GM23248 (cell line): ENCODE data around the gene TELO2. TPM values are rescaled to one million over a fixed set of nuclear protein-coding genes. Genes with fewer than 3 reads are reported as not detected.

ENCODE experiments used
- DNase-seq: peaks from one replicate; pipeline ENCODE4 v3.0.0-alpha.2; 2015
- H2AFZ ChIP-seq: fragments of 200-600 bp; sonication (generic); 2 replicates; pipeline ENCODE4 v1.6.1; 2016; ENCODE audit warnings: antibody characterized with exemption
- H3F3A ChIP-seq: fragments of 200-600 bp; sonication (generic); 2 replicates; pipeline ENCODE4 v1.6.1; 2016; ENCODE audit warnings: mild to moderate bottlenecking, antibody characterized with exemption, mixed run types; ENCODE audit not compliant: insufficient read depth
- H3K27ac ChIP-seq: fragments of 200-600 bp; sonication (generic); 2 replicates; pipeline ENCODE4 v1.5.1; 2016; ENCODE audit warnings: mild to moderate bottlenecking
- H3K27me3 ChIP-seq: fragments of 200-600 bp; sonication (generic); replicated peaks from 2 replicates; pipeline ENCODE4 v1.6.1; 2016; ENCODE audit warnings: mild to moderate bottlenecking; ENCODE audit not compliant: insufficient read depth
- H3K36me3 ChIP-seq: fragments of 200-600 bp; sonication (generic); 2 replicates; pipeline ENCODE4 v1.6.1; 2016; ENCODE audit warnings: low read depth, mild to moderate bottlenecking
- H3K4me1 ChIP-seq: fragments of 200-600 bp; sonication (generic); 2 replicates; pipeline ENCODE4 v1.6.1; 2016; ENCODE audit warnings: mild to moderate bottlenecking; ENCODE audit not compliant: insufficient read depth
- H3K4me2 ChIP-seq: fragments of 200-600 bp; sonication (generic); one replicate; pipeline ENCODE4 v1.6.1; 2016; ENCODE audit warnings: mild to moderate bottlenecking; ENCODE audit not compliant: unreplicated experiment
- H3K4me3 ChIP-seq: fragments of 200-600 bp; sonication (generic); 2 replicates; pipeline ENCODE4 v1.5.1; 2016; ENCODE audit warnings: mild to moderate bottlenecking
- H3K79me2 ChIP-seq: fragments of 200-600 bp; sonication (generic); 2 replicates; pipeline ENCODE4 v1.6.1; 2016; ENCODE audit warnings: mild to moderate bottlenecking; ENCODE audit not compliant: insufficient read depth
- H3K9ac ChIP-seq: fragments of 200-600 bp; sonication (generic); 2 replicates; pipeline ENCODE4 v1.6.1; 2016; ENCODE audit warnings: mild to moderate bottlenecking
- H3K9me2 ChIP-seq: fragments of 200-600 bp; sonication (generic); 2 replicates; pipeline ENCODE4 v1.6.1; 2016; ENCODE audit warnings: mixed run types, mild to moderate bottlenecking, moderate library complexity; ENCODE audit not compliant: insufficient read depth
- H3K9me3 ChIP-seq: fragments of 200-600 bp; sonication (generic); one replicate; pipeline ENCODE4 v1.6.1; 2017; ENCODE audit warnings: low read depth
- H4K20me1 ChIP-seq: fragments of 200-600 bp; sonication (generic); 2 replicates; pipeline ENCODE4 v1.6.0; 2016; ENCODE audit not compliant: insufficient read depth
- EZH2 ChIP-seq: fragments of 200-600 bp; sonication (generic); IDR thresholded peaks from 2 replicates; pipeline ENCODE4 v1.6.1; 2018; ENCODE audit warnings: antibody characterized with exemption, mild to moderate bottlenecking; ENCODE audit not compliant: insufficient read depth, poor library complexity, severe bottlenecking
- EZH2phosphoT487 ChIP-seq: fragments of 200-600 bp; sonication (generic); IDR thresholded peaks from 2 replicates; pipeline ENCODE4 v1.6.1; 2018; ENCODE audit warnings: antibody characterized with exemption, moderate library complexity, mild to moderate bottlenecking, low read depth; ENCODE audit not compliant: insufficient read depth
- WGBS, 2 experiments: methylation state at CpG; one replicate each; pipeline ENCODE4 v1.1.6; 2015 to 2017; ENCODE audit warnings: low lambda C conversion rate in 2 of 2, low coverage in 1 of 2; ENCODE audit errors: missing lambda C conversion rate in 2 of 2; 5-methylcytosine and 5-hydroxymethylcytosine counted together
- in situ Hi-C: fragments of 300-500 bp; cut with MboI; formaldehyde crosslinking; loops from 2 replicates; pipeline ENCODE4 v1.15.0; 2020
- polyA plus RNA-seq: library from polyadenylated mRNA; unstranded; fragments of >200 nt; fragmentation: Nextera tagmentation; extraction: Ambion mirVana; gene quantifications from 2 replicates; pipeline ENCODE4 v1.2.1, GENCODE V29; 2016
- total RNA-seq: library from RNA; depleted of rRNA; stranded (reverse); fragments of >200 nt; shearing (Covaris generic); gene quantifications from 2 replicates; pipeline ENCODE4 v1.2.3, GENCODE V29; 2014

The TELO2 gene
- total and polyA plus RNA-seq, 2 experiments from 2014 or later, result 29.3 to 30.5 TPM

- H3K9me3 ChIP-seq, result no peaks in the 10 kb centered on the region
- DNase-seq, result no peak
- WGBS, 2 experiments, result 79 to 84% methylated on average over 25 to 48 of the region's 48 CpGs
- no peak overlapping the region for H3K27ac ChIP-seq
- H4K20me1 ChIP-seq, result no peaks in the 10 kb centered on the region
- H3K4me1 ChIP-seq, result no peaks in the 10 kb centered on the region
- H3F3A ChIP-seq, result no peaks in the 10 kb centered on the region
- no peak overlapping the region for H3K9ac ChIP-seq
- no peaks in the 10 kb centered on the region for H3K27me3 ChIP-seq
- TF ChIP-seq EZH2 (no peak), EZH2phosphoT487 (no peak)
- no peaks in the 10 kb centered on the region for H3K36me3 ChIP-seq
- in situ Hi-C loops, result no loop called here
- no peaks in the 10 kb centered on the region for H3K9me2 ChIP-seq
- H2AFZ ChIP-seq, result no peak overlapping the region
- H3K4me2 ChIP-seq, result no peak overlapping the region
- H3K4me3 ChIP-seq, result no peak overlapping the region
- H3K79me2 ChIP-seq, result no peaks in the 10 kb centered on the region
Observed at GRCh38 chr16:1444730-1445517, 48.2 kb upstream of the TELO2 start.

GRCh38 chr16:1445518-1446203 is 47.5 kb upstream of the TELO2 start:
- Histone ChIP-seq H3F3A (no peaks in the 10 kb centered on the region), H3K27me3 (no peaks in the 10 kb centered on the region), H3K36me3 (no peaks in the 10 kb centered on the region), H3K9me3 (no peaks in the 10 kb centered on the region), H3K9ac (no peak overlapping the region), H3K79me2 (no peaks in the 10 kb centered on the region), H3K27ac (no peak overlapping the region), H3K4me1 (no peaks in the 10 kb centered on the region), H3K9me2 (no peaks in the 10 kb centered on the region), H4K20me1 (no peaks in the 10 kb centered on the region), H3K4me2 (no peak overlapping the region), H2AFZ (no peak overlapping the region), H3K4me3 (no peak overlapping the region)
- in situ Hi-C loops, result no loop called here
- DNase-seq, result no peak
- WGBS, 2 experiments, result 83 to 87% methylated on average over 22 to 24 of the region's 25 CpGs
- no peak for TF ChIP-seq EZH2phosphoT487
- no peak for TF ChIP-seq EZH2

- DNase-seq, result no peak
- no peaks in the 10 kb centered on the region for H3K79me2 ChIP-seq
- no peak overlapping the region for H3K27ac ChIP-seq
- H3K36me3 ChIP-seq, result no peaks in the 10 kb centered on the region
- H3K9ac ChIP-seq, result no peak overlapping the region
- no peaks in the 10 kb centered on the region for H3K9me3 ChIP-seq
- TF ChIP-seq EZH2, result no peak
- TF ChIP-seq EZH2phosphoT487, result no peak
- no peaks in the 10 kb centered on the region for H3K4me1 ChIP-seq
- H4K20me1 ChIP-seq, result no peaks in the 10 kb centered on the region
- 95% methylated on average over 25 to 33 of the region's 41 CpGs for WGBS, 2 experiments
- H3K4me2 ChIP-seq, result no peak overlapping the region
- H3K4me3 ChIP-seq, result no peak overlapping the region
- in situ Hi-C loops, result no loop called here
- no peaks in the 10 kb centered on the region for H3K27me3 ChIP-seq
- H2AFZ ChIP-seq, result no peak overlapping the region
- H3F3A ChIP-seq, result no peaks in the 10 kb centered on the region
- no peaks in the 10 kb centered on the region for H3K9me2 ChIP-seq
Observed at GRCh38 chr16:1446296-1447080, 46.7 kb upstream of the TELO2 start.

GRCh38 chr16:1447965-1448364 is 45.2 kb upstream of the TELO2 start:
- no peak for TF ChIP-seq EZH2phosphoT487
- TF ChIP-seq EZH2, result no peak
- Histone ChIP-seq H3K36me3 (no peaks in the 10 kb centered on the region), H3F3A (no peaks in the 10 kb centered on the region), H3K9me3 (no peaks in the 10 kb centered on the region), H3K4me2 (no peak overlapping the region), H3K27me3 (no peaks in the 10 kb centered on the region), H4K20me1 (no peaks in the 10 kb centered on the region), H3K4me1 (no peaks in the 10 kb centered on the region), H3K9ac (no peak overlapping the region), H3K79me2 (no peaks in the 10 kb centered on the region), H3K4me3 (no peak overlapping the region), H3K9me2 (no peaks in the 10 kb centered on the region), H2AFZ (no peak overlapping the region), H3K27ac (no peak overlapping the region)
- in situ Hi-C loops, result no loop called here
- WGBS, 2 experiments, result 88 to 92% methylated on average over 9 to 11 of the region's 11 CpGs
- DNase-seq, result no peak
